Body of pancreas (tissue), 4 donors: ENCODE measurements around the gene AUH. TPM values are rescaled to one million over a fixed set of nuclear protein-coding genes. Genes with fewer than 3 reads are reported as not detected.

ENCODE experiments used
- ATAC-seq: fragments of 150-250 bp; one replicate; pipeline ENCODE4 v1.9.1; 2016
- DNase-seq, 4 donors: peaks; one replicate each; pipeline ENCODE4 v3.0.0-alpha.2; 2019
- H3K27ac ChIP-seq, 4 donors: fragments of 200-600 bp; sonication (generic); 1 replicate in 3 of 4; 2 replicates in 1 of 4; pipeline versions ENCODE4 v1.5.1 to v1.6.1; 2016 to 2019; ENCODE audit warnings: mild to moderate bottlenecking in 1 of 4, mixed read lengths in 1 of 4, moderate library complexity in 1 of 4
- H3K27me3 ChIP-seq, 2 donors: fragments of 200-600 bp; sonication (generic); one replicate each; pipeline ENCODE4 v1.6.0; 2016; ENCODE audit warnings: mild to moderate bottlenecking in 1 of 2
- H3K36me3 ChIP-seq, 2 donors: fragments of 200-600 bp; sonication (generic); replicated peaks in 1 of 2; 2 replicates each; pipeline ENCODE4 v1.5.1; 2016; ENCODE audit warnings: low read depth in 2 of 2; ENCODE audit not compliant: insufficient read depth in 1 of 2
- H3K4me1 ChIP-seq: fragments of 200-600 bp; sonication (generic); one replicate; pipeline ENCODE4 v1.6.0; 2016
- H3K4me3 ChIP-seq, 2 donors: fragments of 200-600 bp; sonication (generic); 1 replicate in 1 of 2; 2 replicates in 1 of 2; pipeline ENCODE4 v1.5.1; 2016 to 2019
- H3K9me3 ChIP-seq, 3 donors: fragments of 200-600 bp; sonication (generic); 1 replicate in 2 of 3; 2 replicates in 1 of 3; pipeline ENCODE4 v1.5.1; 2016
- CTCF ChIP-seq, 7 experiments: fragments of 450-650 bp in 4 of 7; fragments of 200-600 bp in 3 of 7; sonication (generic) in 3 of 7; IDR thresholded peaks; one replicate each; pipeline ENCODE4 v1.5.1; 2016 to 2019; ENCODE audit warnings: antibody characterized with exemption in 7 of 7
- POLR2A ChIP-seq, 3 donors: fragments of 450-650 bp; IDR thresholded peaks; one replicate each; pipeline ENCODE4 v1.6.1; 2016; ENCODE audit warnings: antibody characterized with exemption in 3 of 3, mild to moderate bottlenecking in 2 of 3
- WGBS, 2 donors: methylation state at CpG; one replicate each; pipeline ENCODE4 v1.1.5; 2017; 5-methylcytosine and 5-hydroxymethylcytosine counted together
- intact Hi-C: fragments of 100-400 bp; cut with DNase I; formaldehyde crosslinking; loops from one replicate; pipeline ENCODE4 v1.15.1; 2023
- total RNA-seq, 2 donors: library from RNA; depleted of rRNA; stranded (reverse); fragments of >200 nt; gene quantifications; one replicate each; pipeline ENCODE4 v1.1.0, GENCODE V29; 2016

The AUH gene
- total RNA-seq, 2 donors from 2014 or later, result 47.7 to 75.8 TPM

- ATAC-seq, result no peak
- TF ChIP-seq POLR2A (IDR thresholded peaks at IDR 0.05) (no peak), CTCF (IDR thresholded peaks at IDR 0.05) (no peak)
- intact Hi-C loops, result no loop called here
These were observed 2.6 kb downstream of the AUH start for GRCh38 chr9:91359083-91359482.

GRCh38 chr9:91354881-91355280, 6.8 kb downstream of the AUH start:
- TF ChIP-seq POLR2A (IDR thresholded peaks at IDR 0.05) (no peak), CTCF (IDR thresholded peaks at IDR 0.05) (no peak)
- Histone ChIP-seq H3K36me3 (peaks cover 0 to 2% of the 10 kb centered on the region in 2 donors), H3K4me3 (no peak overlapping the region), H3K27ac (no peak overlapping the region), H3K27me3 (no peaks in the 10 kb centered on the region), H3K9me3 (no peaks in the 10 kb centered on the region), H3K4me1 (peaks cover 11% of the 10 kb centered on the region)
- intact Hi-C loops, result no loop called here
- DNase-seq (no peak), ATAC-seq (no peak)
- WGBS, 2 donors, result 94 to 97% methylated on average over 1 of the region's 1 CpG

More at GRCh38 chr9:91359083-91359482, 2.6 kb downstream of the AUH start:
- H3K27ac ChIP-seq, result no peak overlapping the region
- no peaks in the 10 kb centered on the region for H3K27me3 ChIP-seq
- no peak overlapping the region for H3K4me3 ChIP-seq
- no peak for DNase-seq
- no peaks in the 10 kb centered on the region for H3K9me3 ChIP-seq
- no peaks in the 10 kb centered on the region for H3K36me3 ChIP-seq
- 71 to 74% methylated on average over 2 of the region's 2 CpGs for WGBS, 2 donors
- H3K4me1 ChIP-seq, result peaks cover 26% of the 10 kb centered on the region

- no peaks in the 10 kb centered on the region for H3K27me3 ChIP-seq
- WGBS, 2 donors, result 65 to 73% methylated on average over 3 of the region's 3 CpGs
- peaks cover 6% of the 10 kb centered on the region for H3K4me1 ChIP-seq
- no peak overlapping the region for H3K4me3 ChIP-seq
- DNase-seq, result no peak
- intact Hi-C loops, result no loop called here
- peaks cover 0 to 2% of the 10 kb centered on the region in 2 donors for H3K36me3 ChIP-seq
- no peaks in the 10 kb centered on the region for H3K9me3 ChIP-seq
- no peak for TF ChIP-seq CTCF (IDR thresholded peaks at IDR 0.05)
- TF ChIP-seq POLR2A (IDR thresholded peaks at IDR 0.05), result no peak
- ATAC-seq, result no peak
- no peak overlapping the region for H3K27ac ChIP-seq
These were observed 12.6 kb downstream of the AUH start for GRCh38 chr9:91349115-91349555.

GRCh38 chr9:91348191-91348807, 13.4 kb downstream of the AUH start:
- Histone ChIP-seq H3K9me3 (no peaks in the 10 kb centered on the region), H3K4me3 (no peak overlapping the region), H3K27ac (no peak overlapping the region), H3K27me3 (no peaks in the 10 kb centered on the region), H3K4me1 (peaks cover 6% of the 10 kb centered on the region), H3K36me3 (peaks cover 0 to 2% of the 10 kb centered on the region in 2 donors)
- intact Hi-C loops, result no loop called here
- 28 to 34% methylated on average over 6 of the region's 6 CpGs for WGBS, 2 donors
- ATAC-seq, result no peak
- DNase-seq, result no peak
- TF ChIP-seq POLR2A (IDR thresholded peaks at IDR 0.05), result no peak
- TF ChIP-seq CTCF (IDR thresholded peaks at IDR 0.05), result no peak

GRCh38 chr9:91347377-91347776, 14.3 kb downstream of the AUH start:
- peaks cover 0 to 2% of the 10 kb centered on the region in 2 donors for H3K36me3 ChIP-seq
- H3K4me1 ChIP-seq, result peaks cover 6% of the 10 kb centered on the region
- no peak for ATAC-seq

More at GRCh38 chr9:91347377-91347776, 14.3 kb downstream of the AUH start:
- H3K27me3 ChIP-seq, result no peaks in the 10 kb centered on the region
- H3K9me3 ChIP-seq, result no peaks in the 10 kb centered on the region
- no peak for DNase-seq
- H3K4me3 ChIP-seq, result no peak overlapping the region
- H3K27ac ChIP-seq, result no peak overlapping the region
- intact Hi-C loops, result no loop called here
- TF ChIP-seq POLR2A (IDR thresholded peaks at IDR 0.05), result no peak
- TF ChIP-seq CTCF (IDR thresholded peaks at IDR 0.05), result no peak
